Measurements from ENCODE around the gene KPNB1.

GRCh38 chr17:47692895-47693730, 43.4 kb downstream of the KPNB1 start:
- TF ChIP-seq GATA3 (IDR thresholded peaks at IDR 0.05; ENCODE audit: low read depth, low read length) (no peak), GATA2 (IDR thresholded peaks at IDR 0.05; ENCODE audit: low read depth, low read length) (no peak)
